OCI-LY3 (cell line): Measurements from ENCODE around the gene CLSTN2.

Experiments used
- CTCF ChIP-seq: fragments of 200-600, 300-600 bp; sonication (generic); IDR thresholded peaks from 2 replicates; pipeline ENCODE4 v1.5.1; 2014; ENCODE audit warnings: antibody characterized with exemption, low read length, low read depth
- EZH2phosphoT487 ChIP-seq: fragments of 200-600 bp; shearing (Covaris generic); IDR thresholded peaks from 2 replicates; pipeline ENCODE4 v1.6.1; 2018; ENCODE audit warnings: antibody characterized with exemption, mixed run types, low read depth

GRCh38 chr3:140073278-140074045, 138.5 kb downstream of the CLSTN2 start:
- TF ChIP-seq CTCF (no peak), EZH2phosphoT487 (no peak)
